Measurements from ENCODE around the gene SLC2A3. TPM values are rescaled to one million over a fixed set of nuclear protein-coding genes. Genes with fewer than 3 reads are reported as not detected.
A peak's percentile ranks its signal among the peaks of the same experiment; 100 is the strongest.
"Not testable (repeated sequence)": the region's sequence is repeated elsewhere in the genome, so short reads cannot be mapped to it uniquely, and the experiment has no call there.

SLC2A3 gene
- total RNA-seq, 1 donor from 2014 or later = 31.4 TPM

DNA sequence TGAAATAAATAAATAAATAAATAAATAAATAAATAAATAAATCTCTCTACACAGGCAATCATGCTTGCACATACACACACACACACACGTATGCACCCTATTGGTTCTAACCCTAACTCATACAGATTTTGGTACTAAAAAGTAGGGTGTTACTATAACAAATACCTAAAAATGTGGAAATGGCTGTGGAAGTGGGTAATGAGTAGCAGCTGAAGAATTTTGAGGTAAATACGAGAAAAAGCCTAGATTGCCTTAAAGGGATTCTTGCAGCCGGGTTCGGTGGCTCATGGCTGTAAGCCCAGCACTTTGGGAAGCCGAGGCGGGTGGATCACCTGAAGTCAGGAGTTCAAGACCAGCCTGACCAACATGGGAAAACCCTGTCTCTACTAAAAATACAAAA is 15.7 kb upstream of the SLC2A3 start:
- no peak for DNase-seq (ENCODE audit: low read depth)

DNA sequence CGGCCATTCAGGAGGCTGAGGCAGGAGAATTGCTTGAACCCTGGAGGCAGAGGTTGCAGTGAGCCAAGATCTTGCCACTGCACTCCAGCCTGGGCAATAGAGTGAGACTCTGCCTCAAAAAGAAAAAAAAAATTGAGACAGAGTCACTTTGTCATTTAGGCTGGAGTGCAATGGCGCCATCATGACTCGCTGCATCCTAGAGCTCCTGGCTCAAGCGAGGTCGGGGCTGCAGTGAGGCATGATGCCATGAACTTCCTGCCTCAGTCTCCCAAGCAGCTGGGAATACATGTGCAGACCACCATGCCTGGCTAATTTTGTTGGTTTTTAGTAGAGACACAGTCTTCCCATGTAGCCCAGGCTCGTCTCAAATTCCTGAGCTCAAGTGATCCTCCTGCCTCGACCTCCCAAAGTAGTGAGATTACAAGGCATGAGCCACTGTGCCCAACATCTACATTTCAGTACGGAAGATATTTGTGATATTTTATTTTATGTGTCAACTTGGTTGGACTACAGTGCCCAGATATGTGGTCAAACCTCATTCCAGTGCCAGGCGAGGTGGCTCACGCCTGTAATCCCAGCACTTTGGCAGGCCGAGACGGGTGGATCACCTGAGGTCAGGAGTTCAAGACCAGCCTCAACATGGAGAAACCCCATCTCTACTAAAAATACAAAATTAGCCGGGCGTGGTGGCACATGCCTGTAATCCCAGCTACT is 14.4 kb upstream of the SLC2A3 start:
- not testable (repeated sequence) for DNase-seq (ENCODE audit: low read depth)

DNA sequence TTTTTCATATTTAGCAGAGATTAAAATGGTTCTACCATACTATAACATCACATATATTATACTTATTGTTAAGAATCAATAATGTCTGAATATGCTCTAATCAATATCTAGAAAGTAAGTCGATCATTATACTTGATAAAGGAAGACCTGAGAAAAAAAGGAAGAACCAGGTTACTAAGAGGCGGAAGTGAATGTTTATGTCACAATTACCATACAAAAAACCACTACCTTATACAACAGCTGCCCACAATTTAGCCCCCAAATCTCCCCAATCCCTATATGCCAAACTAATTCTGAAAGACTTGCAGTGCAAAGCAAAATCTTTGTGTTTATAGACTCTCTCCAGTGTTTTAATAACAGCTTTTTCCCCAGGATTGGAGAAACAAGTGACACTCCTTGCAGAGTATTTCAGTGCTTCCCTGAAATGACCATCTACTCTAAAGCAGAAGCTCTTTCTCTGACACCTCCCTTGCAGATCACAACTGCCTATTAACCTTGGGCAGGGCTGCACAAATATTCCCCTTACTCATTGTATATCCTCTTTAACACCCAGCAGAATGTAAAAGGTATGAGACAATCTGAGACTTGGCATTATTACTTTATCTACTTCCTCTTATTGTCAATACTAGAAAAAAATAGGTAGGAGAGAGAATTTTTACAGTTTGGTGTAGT is 12.7 kb upstream of the SLC2A3 start:
- DNase-seq (ENCODE audit: low read depth) = no peak

DNA sequence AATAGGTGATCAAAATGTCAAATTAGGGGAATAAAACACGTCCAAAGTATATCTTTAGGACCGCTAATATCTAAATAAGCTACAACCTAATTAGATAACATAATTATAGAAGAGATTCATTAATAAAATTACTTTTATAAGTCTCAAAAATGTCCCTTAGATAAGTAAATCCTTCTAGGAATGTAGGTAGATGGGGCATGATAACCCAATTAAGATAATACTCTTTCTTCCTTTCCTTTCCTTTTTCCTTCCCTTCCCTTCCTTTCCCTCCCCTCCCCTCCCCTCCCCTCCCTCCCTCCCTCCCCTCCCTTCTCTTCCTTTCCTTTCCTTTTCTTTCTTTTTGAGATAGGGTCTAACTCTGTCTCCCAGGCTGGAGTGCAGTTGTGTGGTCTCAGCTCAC is 11.0 kb upstream of the SLC2A3 start:
- DNase-seq (ENCODE audit: low read depth) = no peak

DNA sequence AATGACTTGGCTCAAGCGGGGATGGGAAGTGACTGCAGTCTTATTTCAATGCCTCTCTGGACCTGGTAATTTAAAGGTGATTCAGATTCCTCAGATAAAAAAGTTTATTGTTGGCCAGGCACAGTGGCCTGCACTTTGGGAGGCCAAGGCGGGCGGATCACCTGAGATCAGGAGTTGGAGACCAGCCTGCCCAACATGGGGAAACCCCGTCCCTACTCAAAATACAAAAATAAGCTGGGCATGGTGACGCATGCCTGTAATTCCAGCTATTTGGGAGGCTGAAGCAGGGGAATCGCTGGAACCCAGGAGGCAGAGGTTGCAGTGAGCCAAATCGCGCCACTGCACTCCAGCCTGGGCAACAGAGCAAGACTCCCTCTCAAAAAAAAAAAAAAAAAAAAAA is 8.8 kb upstream of the SLC2A3 start:
- DNase-seq (ENCODE audit: low read depth) = not testable (repeated sequence)

DNA sequence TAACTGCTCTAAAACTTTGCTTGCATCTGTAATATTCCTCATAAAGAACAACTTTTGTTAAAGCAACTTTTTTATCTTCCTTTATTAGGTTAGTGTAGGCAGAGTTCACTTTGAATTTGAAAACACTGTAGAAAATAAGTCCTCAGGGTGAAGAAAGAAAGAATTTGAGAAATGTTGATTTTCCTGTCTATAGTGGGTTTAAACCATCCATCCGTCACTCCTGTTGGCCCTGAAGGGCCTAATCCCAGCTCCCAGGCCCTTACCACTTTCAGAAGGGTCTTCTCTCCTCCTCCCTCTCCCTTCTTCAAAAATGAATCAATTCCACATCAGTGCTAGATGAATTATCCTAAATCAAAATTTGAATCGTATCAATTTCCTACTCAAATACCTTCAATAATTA is 4.9 kb upstream of the SLC2A3 start:
- no peak for DNase-seq (ENCODE audit: low read depth)

DNA sequence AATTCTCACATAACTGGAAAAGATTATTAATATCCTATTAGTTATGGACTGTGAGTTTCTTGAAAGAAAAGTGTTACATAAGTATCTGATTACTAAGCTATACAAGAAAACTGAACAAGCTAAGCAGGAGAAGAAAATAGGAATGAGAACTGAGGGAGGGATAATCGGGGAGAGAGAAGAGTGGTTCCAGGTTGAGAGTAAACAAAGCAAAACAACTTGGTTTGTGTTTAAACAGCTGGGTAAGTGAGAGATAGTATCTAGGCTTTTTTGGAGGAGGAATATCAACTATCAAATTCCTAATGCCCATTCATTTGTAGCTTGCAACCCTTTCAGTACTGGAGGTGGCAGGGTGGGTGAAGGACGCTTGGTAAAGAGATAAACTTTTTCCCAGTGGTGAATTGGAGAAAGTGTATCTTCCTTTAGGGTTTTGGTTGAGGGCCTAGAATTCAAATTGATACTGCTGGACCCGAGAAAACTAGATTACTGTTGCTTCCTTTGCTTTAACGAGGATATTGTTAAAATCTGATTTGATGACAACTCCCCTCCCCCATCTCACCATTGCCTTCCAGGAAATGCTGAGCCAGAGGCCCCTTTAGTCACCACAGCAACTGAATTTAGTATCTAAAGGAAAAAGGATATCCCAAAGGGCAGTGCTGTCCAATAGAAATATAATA is 2.0 kb upstream of the SLC2A3 start:
- no peak for DNase-seq (ENCODE audit: low read depth)

DNA sequence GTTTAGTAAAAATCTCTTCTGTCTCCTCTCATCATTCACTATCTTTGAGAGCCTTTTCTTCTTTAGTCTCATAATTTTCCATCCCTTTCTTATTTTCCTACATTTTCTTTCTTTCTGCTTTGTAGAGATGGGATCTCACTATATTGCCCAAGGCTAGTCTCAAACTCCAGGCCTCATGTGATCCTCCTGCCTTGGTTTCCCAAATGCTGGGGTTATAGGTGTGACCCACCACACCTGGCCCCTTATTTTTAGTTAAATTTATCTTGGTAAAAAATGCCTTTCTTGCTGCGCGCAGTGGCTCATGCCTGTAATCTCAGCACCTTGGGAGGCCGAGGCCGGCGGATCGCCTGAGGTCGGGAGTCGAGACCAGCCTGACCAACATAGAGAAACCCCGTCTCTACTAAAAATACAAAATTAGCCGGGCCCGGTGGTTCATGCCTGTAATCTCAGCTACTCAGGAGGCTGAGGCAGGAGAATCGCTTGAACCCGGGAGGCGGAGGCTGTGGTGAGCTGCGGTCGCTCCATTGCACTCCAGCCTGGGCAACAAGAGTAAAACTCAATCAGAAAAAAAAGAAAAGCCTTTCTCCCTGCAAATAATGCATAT is 996 bp downstream of the SLC2A3 start:
- no peak for DNase-seq (ENCODE audit: low read depth)

DNA sequence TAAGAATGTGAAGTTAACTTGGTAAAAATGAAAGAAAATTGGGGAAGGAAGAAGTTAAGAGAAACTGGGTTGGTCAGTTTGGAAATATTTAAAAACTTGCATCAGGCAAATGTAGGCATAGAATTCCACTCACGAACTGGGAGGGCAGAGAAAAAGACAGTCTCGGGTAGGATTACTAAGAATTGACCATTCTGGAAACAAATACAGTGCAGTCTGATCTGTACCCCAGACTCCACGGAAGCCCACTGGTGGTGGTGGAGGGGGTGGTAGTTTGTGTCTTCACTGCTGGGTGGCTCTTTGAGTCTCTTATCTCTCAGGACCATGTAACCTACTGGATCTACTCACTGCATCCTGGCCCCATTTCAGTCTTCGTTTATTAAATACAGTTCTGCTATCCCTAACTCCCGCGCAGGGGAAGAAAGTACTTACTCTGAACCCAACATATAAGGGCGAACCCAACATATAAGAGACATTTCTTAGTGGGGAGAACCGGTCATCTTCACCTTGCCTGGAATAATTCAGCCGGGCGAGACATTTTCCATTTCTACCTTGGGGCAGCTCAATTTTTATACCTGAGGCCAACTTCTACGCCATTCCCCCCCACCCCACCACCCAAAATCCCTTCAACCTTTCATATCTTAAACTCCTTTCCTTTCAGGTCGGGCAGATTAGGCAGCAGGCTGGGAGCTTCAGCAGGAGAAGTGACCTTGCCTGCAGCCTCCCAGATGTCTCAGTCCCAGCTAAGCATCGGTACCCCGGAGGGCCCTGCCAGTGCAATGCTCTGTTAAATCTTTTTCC is 1.7 kb downstream of the SLC2A3 start:
- DNase-seq (ENCODE audit: low read depth) = no peak

DNA sequence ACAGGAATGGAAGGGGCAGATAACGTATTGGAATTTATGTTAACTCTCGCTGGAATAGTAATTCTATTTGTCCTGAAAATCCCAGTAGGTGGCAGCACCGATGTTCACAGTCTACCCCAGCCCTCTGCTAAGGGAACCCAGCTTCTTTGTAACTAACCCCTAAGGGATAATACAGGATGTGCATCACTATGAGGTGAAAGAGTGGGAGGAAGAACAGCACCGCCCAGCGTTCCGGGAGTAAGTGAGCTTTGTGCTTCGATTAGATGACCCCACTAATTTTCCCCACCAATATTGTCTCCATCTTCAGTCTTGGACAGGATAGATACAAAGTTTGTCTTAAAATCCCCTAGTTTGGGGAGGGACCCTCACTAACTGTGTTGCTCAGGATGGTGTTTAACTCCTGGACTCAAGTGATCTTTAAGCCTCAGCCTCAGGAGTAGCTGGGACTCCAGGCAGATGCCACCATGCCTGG is 2.7 kb downstream of the SLC2A3 start:
- peak; percentile 85 for DNase-seq (ENCODE audit: low read depth)

DNA sequence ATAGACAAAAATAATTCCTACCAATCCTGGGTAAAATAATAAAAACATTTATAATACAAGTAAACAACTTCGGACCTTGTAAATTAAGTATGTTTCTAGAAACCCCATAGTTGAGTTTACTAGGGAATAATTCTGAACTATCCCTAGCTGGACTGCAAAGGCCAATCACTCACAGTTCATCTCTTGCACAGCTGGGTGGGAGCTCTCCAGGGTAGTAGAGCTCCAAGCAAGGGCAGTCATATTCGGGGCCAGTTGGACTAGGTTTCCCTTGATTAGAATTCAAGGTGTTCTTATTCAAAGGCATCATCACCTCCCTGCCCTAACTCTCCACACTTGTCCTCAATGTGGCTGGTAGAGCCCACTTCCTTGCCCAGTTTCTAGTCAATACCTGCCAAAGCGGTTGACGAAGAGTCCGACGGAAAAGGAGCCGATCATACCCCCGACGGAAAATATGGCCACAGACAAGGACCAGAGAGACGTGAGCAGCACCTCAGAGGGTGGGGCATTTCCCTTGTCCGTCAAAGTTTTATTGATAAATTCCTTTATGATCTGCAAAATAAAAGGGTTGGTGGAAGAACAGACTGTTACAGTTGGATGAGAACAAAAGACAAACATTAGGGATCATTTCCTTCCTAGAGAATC is 3.3 kb downstream of the SLC2A3 start:
- DNase-seq (ENCODE audit: low read depth) = not testable (repeated sequence)

DNA sequence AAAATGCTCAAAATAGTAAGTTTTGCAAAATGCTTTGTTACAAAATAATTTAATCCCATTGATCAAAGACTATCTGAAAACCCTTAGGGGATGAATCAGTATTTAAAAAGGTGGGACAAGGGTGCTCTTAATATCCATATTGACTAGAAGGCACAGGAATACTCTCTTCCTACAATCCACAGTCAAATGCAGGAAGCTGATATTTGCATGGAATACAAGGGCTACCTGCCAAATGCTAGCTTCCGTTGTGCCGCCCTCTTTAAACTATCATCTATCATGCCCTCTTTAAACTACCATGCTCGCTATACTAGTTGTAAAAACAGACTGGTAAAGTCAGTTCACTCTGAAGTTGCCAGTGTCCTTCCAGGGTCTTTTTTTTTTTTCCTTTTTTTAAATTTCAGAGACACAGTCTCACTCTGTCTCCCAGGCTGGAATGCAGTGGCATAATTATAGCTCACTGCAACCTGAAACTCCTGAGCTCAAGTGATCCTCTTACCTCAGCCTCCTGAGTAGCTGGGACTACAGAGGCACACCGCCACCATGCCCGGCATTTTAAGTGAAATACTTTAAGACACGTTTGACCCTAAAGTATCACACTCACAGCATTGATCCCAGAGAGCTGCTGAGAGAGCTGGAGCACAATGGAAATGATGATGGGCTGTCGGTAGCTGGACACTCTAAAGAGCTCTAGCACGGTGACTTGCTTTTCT is 6.7 kb downstream of the SLC2A3 start:
- no peak for DNase-seq (ENCODE audit: low read depth)

DNA sequence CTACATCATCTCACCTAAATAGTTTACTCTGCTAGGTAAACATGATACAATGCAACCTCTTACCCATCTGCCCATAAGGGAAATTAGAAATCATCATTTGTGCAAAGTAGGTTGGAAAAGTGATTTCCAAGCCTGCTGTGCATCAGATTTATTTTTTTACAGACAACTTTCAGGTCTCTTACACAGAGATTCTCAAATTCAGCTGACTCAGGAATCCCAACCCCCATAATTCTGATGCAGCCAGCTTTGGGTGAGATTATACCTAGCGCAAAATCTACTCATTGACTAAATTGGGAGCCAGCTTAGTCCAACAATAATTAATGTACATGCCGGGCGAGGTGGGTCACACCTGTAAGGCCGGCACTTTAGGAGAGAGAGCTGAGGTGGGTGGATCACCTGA is 8.5 kb downstream of the SLC2A3 start:
- no peak for DNase-seq (ENCODE audit: low read depth)

DNA sequence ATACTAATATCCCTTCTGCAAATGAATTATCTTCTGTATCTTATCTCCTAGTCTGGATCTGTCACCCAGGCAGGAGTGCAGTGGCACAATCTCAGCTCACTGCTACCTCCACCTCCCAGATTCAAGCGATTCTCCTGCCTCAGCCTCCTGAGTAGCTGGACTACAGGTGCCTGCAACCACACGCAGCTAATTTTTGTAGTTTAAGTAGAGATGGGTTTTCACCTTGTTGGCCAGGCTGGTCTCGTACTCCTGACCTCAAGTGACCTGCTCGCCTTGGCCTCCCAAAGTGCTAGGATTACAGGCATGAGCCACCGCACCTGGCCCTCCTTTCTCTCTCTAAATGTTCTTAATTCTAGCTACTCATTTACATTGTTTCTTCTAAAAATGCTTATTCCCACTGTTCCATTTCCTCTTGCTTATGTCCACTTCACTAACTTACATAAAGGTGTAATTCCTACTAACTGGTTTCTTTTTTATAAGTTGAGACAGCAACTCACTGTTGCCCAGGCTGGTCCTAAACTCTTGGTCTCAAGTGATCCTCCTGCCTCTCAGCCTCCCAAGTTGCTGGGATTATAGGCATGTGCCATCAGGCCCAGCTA is 9.8 kb downstream of the SLC2A3 start:
- not testable (repeated sequence) for DNase-seq (ENCODE audit: low read depth)

DNA sequence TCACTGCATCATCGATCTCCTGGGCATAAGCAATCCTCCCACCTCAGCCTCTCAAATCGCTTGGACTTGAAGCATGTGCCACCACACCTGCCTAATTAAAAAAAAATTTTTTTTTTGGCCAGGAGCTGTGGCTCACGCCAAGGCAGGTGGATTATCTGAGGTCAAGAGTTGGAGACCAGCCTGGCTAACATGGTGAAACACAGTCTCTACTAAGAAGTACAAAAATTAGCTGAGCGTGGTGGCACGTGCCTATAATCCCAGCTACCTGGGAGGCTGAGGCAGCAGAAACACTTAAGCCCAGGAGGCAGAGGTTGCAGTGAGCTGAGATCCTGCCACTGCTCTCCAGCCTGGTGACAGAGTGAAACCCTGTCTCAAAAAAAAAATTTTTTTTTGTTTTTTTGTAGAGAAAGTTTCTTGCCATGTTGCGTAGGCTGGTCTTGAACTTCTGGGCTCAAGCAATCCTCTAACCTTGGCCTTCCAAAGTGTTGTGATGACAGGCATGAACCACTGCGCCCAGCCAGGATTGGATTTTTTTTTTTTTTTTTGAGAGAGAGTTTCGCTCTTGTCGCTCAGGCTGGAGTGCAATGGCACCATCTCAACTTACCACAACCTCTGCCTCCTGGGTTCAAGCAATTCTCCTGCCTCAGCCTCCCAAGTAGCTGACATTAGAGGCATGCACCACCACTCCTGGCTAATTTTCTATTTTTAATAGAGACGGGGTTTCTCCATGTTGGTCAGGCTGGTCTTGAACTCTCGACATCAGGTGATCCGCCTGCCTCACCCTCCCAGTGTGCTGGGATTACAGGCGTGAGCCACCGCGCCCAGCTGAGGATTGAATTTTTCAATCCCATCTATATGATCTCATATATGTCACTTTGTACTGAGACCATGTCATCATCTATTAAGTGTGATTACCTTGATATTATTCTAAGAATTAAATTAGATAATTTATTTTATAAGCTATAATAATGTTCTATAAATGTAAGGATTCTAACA is 12.4 kb downstream of the SLC2A3 start:
- no peak for DNase-seq (ENCODE audit: low read depth)

DNA sequence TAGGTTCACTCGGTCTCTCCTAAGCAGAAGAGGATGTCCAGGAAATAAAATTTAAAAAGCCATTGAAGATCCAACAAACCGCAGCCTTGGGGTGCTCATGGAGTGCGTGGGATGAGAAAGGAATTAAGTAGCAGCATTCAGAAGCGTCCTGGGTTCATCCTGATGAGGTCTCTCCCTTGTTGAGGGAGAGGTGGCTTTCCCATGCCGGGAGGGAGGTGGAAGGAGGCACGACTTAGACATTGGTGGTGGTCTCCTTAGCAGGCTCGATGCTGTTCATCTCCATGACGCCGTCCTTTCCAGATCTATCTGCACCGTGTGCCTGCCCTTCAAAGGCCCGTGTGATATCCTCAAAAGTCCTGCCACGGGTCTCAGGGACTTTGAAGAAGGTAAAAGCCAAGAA is 14.8 kb downstream of the SLC2A3 start:
- DNase-seq (ENCODE audit: low read depth) = not testable (repeated sequence)

DNA sequence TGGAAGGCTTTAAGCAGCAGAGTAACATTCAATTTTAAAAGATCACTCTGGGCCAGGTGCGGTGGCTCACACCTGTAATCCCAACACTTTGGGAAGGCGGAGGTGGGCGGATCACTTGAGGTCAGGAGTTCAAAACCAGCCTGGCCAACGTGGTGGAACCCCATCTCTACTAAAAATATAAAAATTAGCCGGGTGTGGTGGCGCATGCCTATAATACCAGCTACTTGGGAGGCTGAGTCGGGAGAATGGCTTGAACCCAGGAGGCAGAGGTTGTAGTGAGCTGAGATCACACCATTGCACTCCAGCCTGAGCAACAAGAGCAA is 17.8 kb downstream of the SLC2A3 start:
- not testable (repeated sequence) for DNase-seq (ENCODE audit: low read depth)

Data from myocyte (in vitro differentiated cells).